AG04450 (cell line): ENCODE results near the gene RACK1. TPM values are rescaled to one million over a fixed set of nuclear protein-coding genes. Genes with fewer than 3 reads are reported as not detected.

Experiments used
- CTCF ChIA-PET: fragments of 300-600, 350-600 bp; formaldehyde crosslinking; extraction: SDS; loops from one replicate; lab custom pipeline; 2022; ENCODE audit warnings: antibody characterized with exemption, inconsistent platforms; lab: Charles Lee
- POLR2A ChIA-PET: fragments of 350-600 bp; formaldehyde crosslinking; extraction: SDS; loops from one replicate; lab custom pipeline; 2021; ENCODE audit warnings: antibody characterized with exemption, inconsistent platforms; lab: Yijun Ruan, JAX
- DNase-seq: peaks from one replicate; pipeline ENCODE4 v3.0.0-alpha.2; 2011; ENCODE audit warnings: low read depth, low spot score
- H3K27ac ChIP-seq: one replicate; pipeline ENCODE4 v1.5.1; 2012; ENCODE audit warnings: low read depth, low read length, control low read depth
- H3K27me3 ChIP-seq: one replicate; pipeline ENCODE4 v1.6.0; 2012; ENCODE audit warnings: low read length; ENCODE audit not compliant: control insufficient read depth, insufficient read depth
- H3K4me3 ChIP-seq: 2 replicates; pipeline ENCODE4 v1.5.1; 2011; ENCODE audit warnings: mild to moderate bottlenecking, low read depth, low read length, control low read depth
- H3K9me3 ChIP-seq: 2 replicates; pipeline ENCODE4 v1.5.1; 2012; ENCODE audit warnings: low read length; ENCODE audit not compliant: control insufficient read depth, insufficient read depth
- CTCF ChIP-seq: IDR thresholded peaks from 2 replicates; pipeline ENCODE4 v1.5.1; 2011; ENCODE audit warnings: low read depth, low read length, control low read depth, inconsistent platforms
- polyA plus RNA-seq: library from polyadenylated mRNA; depleted of rRNA; stranded (reverse); fragments of >200 nt; gene quantifications from 2 replicates; pipeline ENCODE4 v1.2.3, GENCODE V29; 2011

Gene RACK1
- polyA plus RNA-seq, 1 experiment = 4,422 TPM

DNA sequence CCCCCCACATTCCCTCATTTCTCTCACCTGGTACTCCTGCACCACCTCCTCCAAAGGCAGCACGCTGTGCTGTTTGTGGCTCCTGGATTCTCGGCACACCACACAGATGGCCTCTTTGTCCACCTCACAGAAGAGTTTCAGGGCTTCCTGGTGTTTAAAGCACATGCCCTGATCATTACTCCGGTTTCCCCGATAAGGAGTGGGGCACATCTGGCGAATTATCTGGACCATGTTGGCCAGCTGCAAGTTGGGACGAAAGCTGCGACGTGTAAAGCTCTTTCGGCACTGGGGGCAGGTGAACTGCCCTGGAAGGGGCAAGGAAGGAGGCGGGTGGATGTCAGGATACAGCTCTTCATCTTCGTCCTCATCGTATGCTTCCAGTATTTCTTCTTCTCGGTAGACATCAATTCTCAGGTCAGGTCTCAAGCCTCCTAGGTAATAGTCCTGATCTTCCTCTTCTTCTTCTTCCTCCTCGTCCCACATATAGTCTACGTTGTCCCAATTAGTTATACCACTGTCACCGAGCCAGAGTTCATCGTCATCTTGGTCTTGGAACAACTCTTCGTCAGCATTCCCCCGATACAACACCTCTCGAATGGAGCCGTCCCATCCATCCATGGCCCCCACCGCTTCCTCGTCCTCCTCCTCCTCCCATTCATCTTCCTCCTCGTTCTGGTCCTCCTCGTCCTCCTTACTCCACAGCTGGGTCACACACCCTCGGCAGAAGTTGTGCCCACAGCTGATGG, 16.4 kb upstream of the RACK1 start:
- TF ChIP-seq CTCF = no peak
- peak overlapping the region; percentile 31 for H3K27ac ChIP-seq
- POLR2A ChIA-PET = interaction anchor here (0.5 to 2.6 kb wide), 5 partner anchors 10 to 71 kb away, joined by 3 to 14 read pairs (median 7); partner anchors contain the start of gene RACK1
- H3K4me3 ChIP-seq = peak overlapping the region; percentile 92
- no peak for DNase-seq
- peaks cover 3% of the 10 kb centered on the region for H3K9me3 ChIP-seq
- CTCF ChIA-PET = no interaction called here
- no peaks in the 10 kb centered on the region for H3K27me3 ChIP-seq

DNA sequence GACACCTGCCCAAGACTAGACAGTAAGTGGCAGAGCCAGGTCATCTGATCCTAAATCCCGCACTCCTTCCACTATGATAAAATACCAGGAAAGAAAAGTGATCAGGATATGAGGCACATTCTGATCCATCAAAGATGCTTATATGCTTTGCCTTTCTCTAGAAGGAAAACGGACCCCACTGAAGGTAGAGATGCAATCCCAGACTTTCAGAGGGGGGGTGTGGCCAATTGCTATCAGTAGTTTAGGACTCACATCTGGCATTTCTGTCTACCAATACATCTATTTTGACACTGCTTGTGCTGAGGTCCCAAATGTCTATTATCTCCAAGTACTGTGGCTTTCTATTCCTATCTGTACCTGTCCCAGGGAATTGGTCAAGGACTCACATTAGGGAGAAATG, 15.6 kb upstream of the RACK1 start:
- H3K4me3 ChIP-seq = peak overlapping the region; percentile 92

GRCh38 chr5:181258576-181258975, 14.9 kb upstream of the RACK1 start:
- peaks cover 3% of the 10 kb centered on the region for H3K9me3 ChIP-seq
- peak overlapping the region; percentile 92 for H3K4me3 ChIP-seq
- H3K27ac ChIP-seq = no peak overlapping the region
- no peaks in the 10 kb centered on the region for H3K27me3 ChIP-seq
- ChIA-PET POLR2A (no interaction called here), CTCF (no interaction called here)
- TF ChIP-seq CTCF = no peak
- DNase-seq = no peak

More for the DNA sequence above, 15.6 kb upstream of the RACK1 start:
- ChIA-PET POLR2A (no interaction called here), CTCF (no interaction called here)
- TF ChIP-seq CTCF = no peak
- no peak overlapping the region for H3K27ac ChIP-seq
- no peaks in the 10 kb centered on the region for H3K27me3 ChIP-seq
- no peak for DNase-seq
- H3K9me3 ChIP-seq = peaks cover 3% of the 10 kb centered on the region

DNA sequence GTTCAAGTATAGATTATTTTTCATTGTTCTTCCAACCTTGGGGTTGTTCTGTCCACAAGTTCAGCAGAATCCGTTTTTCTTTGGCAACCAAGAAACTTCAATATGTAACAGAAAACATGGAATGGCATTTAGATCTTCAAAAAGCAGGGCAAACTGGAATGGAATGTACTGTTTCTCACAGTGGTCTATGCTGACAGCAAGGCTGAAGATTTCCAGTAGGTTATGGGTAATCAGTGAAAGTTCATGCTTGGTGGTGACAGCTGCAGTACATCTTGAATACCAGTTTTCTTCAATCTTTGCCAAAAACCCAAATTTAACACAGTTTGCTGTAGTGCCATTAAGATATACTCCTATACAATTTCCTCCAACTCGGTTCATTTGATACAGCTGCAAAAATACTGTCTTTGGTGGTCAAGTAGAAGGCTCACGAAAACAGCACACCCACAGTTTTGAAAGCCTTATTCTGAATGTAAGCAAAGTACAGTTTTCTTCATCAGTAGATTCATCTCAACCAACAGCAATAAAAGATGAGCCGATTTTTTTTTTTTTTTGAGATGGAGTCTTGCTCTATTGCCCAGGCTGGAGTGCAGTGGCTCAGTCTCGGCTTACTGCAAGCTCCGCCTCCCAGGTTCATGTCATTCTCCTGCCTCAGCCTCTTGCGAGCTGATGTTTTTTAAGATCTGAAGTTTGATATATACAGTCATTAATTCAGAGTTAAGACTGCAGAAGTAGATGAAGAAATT, 12.3 kb upstream of the RACK1 start:
- Histone ChIP-seq H3K4me3 (no peak overlapping the region), H3K27ac (no peak overlapping the region), H3K9me3 (no peaks in the 10 kb centered on the region; the same call in 1 of the 2 replicates), H3K27me3 (no peaks in the 10 kb centered on the region)
- TF ChIP-seq CTCF = no peak
- DNase-seq = no peak
- CTCF ChIA-PET = interaction anchor here (0.6 to 0.8 kb wide), 2 partner anchors 36 to 88 kb away, joined by 3 to 4 read pairs; no protein-coding TSS in a partner anchor
- POLR2A ChIA-PET = interaction anchor here (1.4 kb wide), 1 partner anchor 12 kb away, joined by 3 read pairs; the partner anchor contains the start of gene RACK1

DNA sequence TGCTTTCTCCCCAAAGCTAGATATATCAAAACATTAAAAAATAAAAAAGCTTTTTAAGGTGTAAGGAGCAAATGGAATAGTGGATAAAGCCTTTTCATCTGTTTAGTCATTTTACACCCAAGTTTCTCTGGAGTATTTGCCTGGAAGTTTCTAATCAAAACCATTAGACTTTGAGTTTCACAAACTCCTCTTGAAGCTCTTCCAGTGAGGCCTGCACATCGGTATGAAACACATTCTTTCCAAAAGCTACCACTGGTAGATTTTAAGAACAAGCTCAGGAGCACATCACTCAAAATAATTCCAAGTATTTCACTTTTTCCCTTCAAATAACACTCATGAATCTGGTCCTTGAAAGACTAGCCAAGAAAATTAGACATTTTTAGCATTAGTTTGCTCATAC, 11.6 kb upstream of the RACK1 start:
- TF ChIP-seq CTCF = no peak
- DNase-seq = no peak
- Histone ChIP-seq H3K9me3 (no peaks in the 10 kb centered on the region), H3K4me3 (no peak overlapping the region), H3K27me3 (no peaks in the 10 kb centered on the region), H3K27ac (no peak overlapping the region)
- CTCF ChIA-PET = interaction anchor here (0.6 to 1.3 kb wide), 2 partner anchors 35 to 71 kb away, joined by 3 to 5 read pairs; no protein-coding TSS in a partner anchor
- POLR2A ChIA-PET = no interaction called here
